ENCODE data around the gene ADAMTSL1.
A peak's percentile ranks its signal among the peaks of the same experiment; 100 is the strongest.

The ADAMTSL1 gene

GRCh38 chr9:18819418-18819817 is 345.5 kb downstream of the ADAMTSL1 start:
- no peak for DNase-seq (ENCODE audit: low spot score)

DNA sequence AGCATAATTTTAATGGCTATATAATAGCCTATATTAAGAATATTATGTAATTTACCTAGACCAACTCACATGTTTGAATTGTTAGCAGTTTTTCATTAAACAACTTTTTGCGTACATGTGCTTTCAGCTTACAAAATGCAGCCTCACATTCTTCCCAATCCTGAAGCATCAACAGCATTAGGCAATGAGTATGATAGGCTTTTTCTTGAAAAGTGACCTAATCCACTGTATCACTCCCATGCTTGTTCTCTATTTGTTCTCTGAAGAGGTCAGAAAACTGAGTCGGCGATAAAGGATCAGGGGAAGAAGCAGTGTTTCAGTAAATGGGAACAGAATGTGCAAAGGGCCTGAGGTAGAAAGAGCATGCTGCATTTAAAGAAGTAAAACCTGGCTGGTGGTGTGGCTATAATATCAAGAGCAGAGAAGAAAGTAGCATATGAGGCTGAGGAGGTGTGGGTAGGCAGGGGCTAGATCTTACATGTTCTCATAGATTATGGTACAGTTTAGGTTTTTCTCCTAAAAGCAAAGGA is 346.7 kb downstream of the ADAMTSL1 start:
- no peak for DNase-seq (ENCODE audit: low spot score)

DNA sequence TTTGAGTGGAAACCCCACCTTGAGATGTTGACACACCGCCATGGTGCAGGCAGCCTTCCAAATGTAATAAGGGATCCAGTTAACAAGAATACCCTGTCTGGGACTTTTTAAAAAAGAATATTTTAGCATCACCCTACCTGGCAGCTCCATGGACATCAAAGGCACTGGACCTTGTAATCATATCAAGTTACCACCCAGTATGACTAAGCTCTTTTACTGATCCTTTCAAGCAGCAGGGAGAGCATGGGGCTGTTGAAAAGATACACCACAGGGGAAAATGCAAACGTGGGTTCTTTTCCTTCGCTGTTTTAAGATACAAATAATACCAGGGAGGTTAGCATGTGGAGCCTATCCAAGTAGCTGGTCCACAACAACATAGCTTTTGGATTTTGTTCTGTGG is 347.8 kb downstream of the ADAMTSL1 start:
- DNase-seq (ENCODE audit: low spot score): peak; percentile 33

- DNase-seq (ENCODE audit: low spot score): no peak
Measured at GRCh38 chr9:18822850-18823249, 348.9 kb downstream of the ADAMTSL1 start.

- peak; percentile 28 for DNase-seq (ENCODE audit: low spot score)
Measured at GRCh38 chr9:18824095-18824666, 350.2 kb downstream of the ADAMTSL1 start.

DNA sequence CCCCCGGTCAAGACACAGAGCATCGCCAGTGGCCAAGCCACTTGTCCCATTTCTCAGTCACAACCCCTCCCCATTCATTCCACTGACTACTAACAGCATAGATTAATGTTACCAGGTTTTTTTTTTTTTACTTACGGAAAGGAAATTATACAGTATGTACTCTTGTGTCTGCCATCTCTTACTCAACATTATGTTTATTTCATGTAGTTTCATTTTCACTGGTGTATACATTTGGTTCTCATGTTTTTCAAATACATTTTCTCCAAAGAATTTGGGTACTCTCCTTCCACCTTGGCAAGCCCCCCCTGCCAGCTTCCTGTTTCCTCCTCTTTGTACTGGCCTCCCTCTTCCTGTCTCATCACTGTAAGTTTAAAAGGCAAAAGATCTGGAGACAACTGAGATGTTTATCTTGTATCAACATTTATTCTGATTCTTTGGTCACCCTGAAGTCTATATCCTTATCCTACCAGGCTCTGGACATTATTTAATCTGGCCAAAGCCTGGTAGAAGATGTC is 351.8 kb downstream of the ADAMTSL1 start:
- DNase-seq (ENCODE audit: low spot score): no peak

GRCh38 chr9:18826248-18826647 is 352.3 kb downstream of the ADAMTSL1 start:
- DNase-seq (ENCODE audit: low spot score): no peak

- DNase-seq (ENCODE audit: low spot score): no peak
Measured at GRCh38 chr9:18829066-18829465, 355.1 kb downstream of the ADAMTSL1 start.

- no peak for DNase-seq (ENCODE audit: low spot score)
Measured at GRCh38 chr9:18829873-18830272, 355.9 kb downstream of the ADAMTSL1 start.

DNA sequence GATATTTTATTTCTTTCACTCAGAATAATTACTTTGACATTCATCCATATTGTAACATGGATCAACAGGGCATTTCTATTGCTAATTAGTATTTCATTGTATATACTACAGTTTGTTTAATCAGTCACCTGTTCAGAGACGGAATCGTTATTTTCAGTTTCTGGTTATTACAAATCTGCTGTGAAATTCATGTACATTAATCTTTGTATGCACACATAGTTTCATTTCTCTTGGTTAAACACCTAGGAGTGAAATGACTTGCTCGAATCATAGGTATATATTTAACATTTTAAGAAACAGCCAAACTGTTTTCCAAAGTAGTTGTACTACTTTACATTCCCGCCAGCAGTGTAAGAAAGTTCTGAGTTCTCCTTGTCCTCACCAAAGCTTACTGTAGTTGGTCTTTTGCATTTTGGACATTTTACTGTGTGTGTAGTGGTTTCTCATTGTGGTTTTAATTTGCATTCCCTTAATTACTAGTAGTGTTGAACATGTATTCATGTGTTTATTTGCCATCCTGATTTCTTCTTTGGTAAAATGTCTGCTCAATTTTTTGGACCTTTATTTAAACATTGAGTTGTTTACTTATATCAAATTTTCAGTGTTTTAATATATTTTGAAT is 360.9 kb downstream of the ADAMTSL1 start:
- DNase-seq (ENCODE audit: low spot score): no peak

- no peak for DNase-seq (ENCODE audit: low spot score)
Measured at GRCh38 chr9:18837402-18837801, 363.4 kb downstream of the ADAMTSL1 start.

- no peak for DNase-seq (ENCODE audit: low spot score)
Measured at GRCh38 chr9:18847576-18848275, 373.8 kb downstream of the ADAMTSL1 start.

GRCh38 chr9:18848657-18849056 is 374.7 kb downstream of the ADAMTSL1 start:
- no peak for DNase-seq (ENCODE audit: low spot score)

GRCh38 chr9:18849270-18849669 is 375.3 kb downstream of the ADAMTSL1 start:
- DNase-seq (ENCODE audit: low spot score): no peak

DNA sequence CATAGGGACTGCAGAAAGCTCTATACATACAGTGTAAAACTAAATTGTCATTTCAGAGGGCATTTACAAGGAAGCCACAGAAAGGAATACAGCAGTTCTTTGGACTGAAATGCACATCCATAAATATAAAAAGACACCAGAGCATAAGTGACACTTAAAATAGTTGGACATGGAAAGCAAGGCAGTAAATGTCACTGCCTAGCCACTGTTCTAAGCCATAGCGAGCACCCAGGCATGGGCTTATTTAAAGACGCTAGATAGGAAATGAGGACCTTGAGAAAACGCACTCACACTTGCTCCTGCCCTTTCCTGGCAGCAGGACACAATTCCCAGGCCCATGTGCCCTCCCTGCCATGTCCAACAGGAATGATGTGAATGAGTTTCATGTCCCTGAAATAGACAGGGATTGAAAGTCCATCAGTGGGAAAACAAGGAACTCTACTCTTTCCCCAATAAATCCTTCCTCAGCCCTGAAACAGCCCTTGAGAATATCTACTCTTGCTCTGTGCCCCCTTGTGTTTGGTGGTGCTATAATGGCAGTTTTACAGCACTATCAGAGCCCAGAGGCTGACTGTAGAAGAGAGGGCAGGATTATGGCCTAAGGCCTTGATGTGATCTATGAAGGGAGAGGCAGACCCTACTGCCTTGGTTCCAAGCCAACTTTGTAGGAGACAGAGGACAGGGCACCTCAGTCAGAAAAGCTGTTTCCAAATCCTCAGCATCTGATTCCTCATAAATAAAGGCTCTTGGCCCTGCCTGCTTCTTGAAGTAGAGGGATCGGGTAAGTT is 376.1 kb downstream of the ADAMTSL1 start:
- no peak for DNase-seq (ENCODE audit: low spot score)

GRCh38 chr9:18851069-18851795 is 377.3 kb downstream of the ADAMTSL1 start:
- DNase-seq (ENCODE audit: low spot score): no peak

DNA sequence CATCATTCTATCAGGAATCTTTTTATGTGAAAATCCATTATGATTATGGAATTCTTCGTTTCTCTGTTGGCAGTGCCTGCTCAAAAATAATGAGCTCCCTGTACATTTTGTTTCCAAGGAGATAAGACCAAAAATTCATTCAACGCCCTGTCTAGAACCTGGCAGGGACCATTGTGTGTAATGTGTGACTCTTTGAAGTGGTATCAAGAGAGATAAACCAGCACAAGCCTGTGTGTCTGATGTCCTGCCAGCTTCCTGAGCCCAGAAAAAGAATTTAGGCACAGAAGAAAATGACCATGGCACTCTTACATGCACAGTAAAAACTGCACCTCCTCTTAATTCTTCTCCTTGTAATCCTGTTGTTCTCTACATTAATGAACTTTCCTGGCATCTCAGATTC is 381.7 kb downstream of the ADAMTSL1 start:
- DNase-seq (ENCODE audit: low spot score): no peak

GRCh38 chr9:18857334-18857733 is 383.4 kb downstream of the ADAMTSL1 start:
- DNase-seq (ENCODE audit: low spot score): no peak

DNA sequence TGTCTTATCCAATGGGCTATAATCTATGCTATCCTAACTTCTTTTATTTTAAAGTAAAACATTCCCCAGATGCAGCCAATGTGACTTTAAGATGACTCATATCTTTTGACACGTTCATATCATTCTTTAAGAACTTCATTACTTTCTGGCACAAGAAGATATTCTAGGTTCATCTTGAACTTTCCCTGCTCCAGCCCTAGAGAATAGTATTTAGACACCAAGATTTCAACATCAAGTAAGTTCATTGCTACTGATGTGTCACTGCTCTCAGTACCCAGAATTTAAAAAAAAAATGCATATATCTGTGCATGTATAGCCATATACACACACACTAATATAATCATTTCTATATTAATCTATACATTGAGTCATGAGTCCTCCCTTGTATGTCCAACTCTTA is 383.8 kb downstream of the ADAMTSL1 start:
- no peak for DNase-seq (ENCODE audit: low spot score)

- DNase-seq (ENCODE audit: low spot score): peak; percentile 46
Measured at GRCh38 chr9:18861609-18862544, 387.9 kb downstream of the ADAMTSL1 start.
